Sigmoid colon (tissue), 4 donors: ENCODE results near the gene LPAR2.

Experiments used
- POLR2AphosphoS5 ChIP-seq, 4 donors: sonication (generic); formaldehyde crosslinking; IDR thresholded peaks; one replicate each; pipeline ENCODE4 v1.6.1; 2017; ENCODE audit warnings: antibody characterized with exemption in 4 of 4
- TF ChIP-seq, protein P1 (sequence below), 4 experiments: fragments of 450-650 bp in 3 of 4; fragments of 200-600 bp in 1 of 4; IDR thresholded peaks; one replicate each; pipeline ENCODE4 v1.5.1; 2016 to 2019; ENCODE audit warnings: antibody characterized with exemption in 4 of 4, mild to moderate bottlenecking in 3 of 4, moderate library complexity in 2 of 4

DNA sequence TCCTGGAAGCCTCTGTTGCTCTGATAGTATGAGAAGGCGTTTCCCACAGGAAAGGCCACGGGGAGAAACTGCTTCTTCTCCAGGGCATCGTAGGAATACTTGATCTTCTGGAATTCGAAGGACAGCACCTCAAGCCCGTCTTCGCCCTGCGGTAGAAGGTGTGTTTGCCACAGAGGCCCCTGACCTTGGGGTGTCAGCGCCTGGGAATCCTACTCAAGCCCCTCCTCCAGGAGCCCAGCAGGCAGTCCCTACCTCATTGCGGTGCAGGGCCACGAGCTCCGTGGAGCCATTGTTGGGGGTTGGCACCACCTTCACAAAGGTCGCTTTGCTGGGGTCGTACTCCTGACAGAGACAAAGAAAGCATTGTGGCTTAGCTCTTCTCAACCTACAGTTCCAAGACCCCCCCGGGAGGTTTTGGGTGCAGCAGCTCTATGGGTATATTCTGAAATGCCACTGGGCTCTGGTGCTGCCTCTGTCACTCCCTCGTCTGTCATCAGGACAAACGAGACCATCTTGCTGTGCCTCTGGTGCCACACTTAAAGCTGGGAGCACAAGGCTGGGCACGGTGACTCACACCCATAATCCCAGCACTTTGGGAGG, 31.7 kb upstream of the LPAR2 start:
- TF ChIP-seq, protein P1, sequence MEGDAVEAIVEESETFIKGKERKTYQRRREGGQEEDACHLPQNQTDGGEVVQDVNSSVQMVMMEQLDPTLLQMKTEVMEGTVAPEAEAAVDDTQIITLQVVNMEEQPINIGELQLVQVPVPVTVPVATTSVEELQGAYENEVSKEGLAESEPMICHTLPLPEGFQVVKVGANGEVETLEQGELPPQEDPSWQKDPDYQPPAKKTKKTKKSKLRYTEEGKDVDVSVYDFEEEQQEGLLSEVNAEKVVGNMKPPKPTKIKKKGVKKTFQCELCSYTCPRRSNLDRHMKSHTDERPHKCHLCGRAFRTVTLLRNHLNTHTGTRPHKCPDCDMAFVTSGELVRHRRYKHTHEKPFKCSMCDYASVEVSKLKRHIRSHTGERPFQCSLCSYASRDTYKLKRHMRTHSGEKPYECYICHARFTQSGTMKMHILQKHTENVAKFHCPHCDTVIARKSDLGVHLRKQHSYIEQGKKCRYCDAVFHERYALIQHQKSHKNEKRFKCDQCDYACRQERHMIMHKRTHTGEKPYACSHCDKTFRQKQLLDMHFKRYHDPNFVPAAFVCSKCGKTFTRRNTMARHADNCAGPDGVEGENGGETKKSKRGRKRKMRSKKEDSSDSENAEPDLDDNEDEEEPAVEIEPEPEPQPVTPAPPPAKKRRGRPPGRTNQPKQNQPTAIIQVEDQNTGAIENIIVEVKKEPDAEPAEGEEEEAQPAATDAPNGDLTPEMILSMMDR (IDR thresholded peaks at IDR 0.05): no peak
- TF ChIP-seq POLR2AphosphoS5 (IDR thresholded peaks at IDR 0.05): no peak
